ENCODE results near the gene LAMTOR4.
A peak's percentile ranks its signal among the peaks of the same experiment; 100 is the strongest.
"Not testable (repeated sequence)": the region's sequence is repeated elsewhere in the genome, so short reads cannot be mapped to it uniquely, and the experiment has no call there.

LAMTOR4 gene

GRCh38 chr7:100171087-100171681, 22.5 kb downstream of the LAMTOR4 start:
- H3K27ac Mint-ChIP-seq = peak overlapping the region; percentile 90
- H3K4me3 Mint-ChIP-seq = peak overlapping the region; percentile 85
- peaks cover 67% of the 10 kb centered on the region for H3K4me1 Mint-ChIP-seq
- no peaks in the 10 kb centered on the region for H3K36me3 Mint-ChIP-seq
- no peaks in the 10 kb centered on the region for H3K9me3 Mint-ChIP-seq
- no peaks in the 10 kb centered on the region for H3K27me3 Mint-ChIP-seq

- Mint-ChIP-seq H3K4me3 (peak overlapping the region; percentile 79), H3K4me1 (peaks cover 67% of the 10 kb centered on the region), H3K36me3 (no peaks in the 10 kb centered on the region), H3K9me3 (no peaks in the 10 kb centered on the region), H3K27ac (peak overlapping the region; percentile 51), H3K27me3 (no peaks in the 10 kb centered on the region)
These were observed 23.1 kb downstream of the LAMTOR4 start for GRCh38 chr7:100171840-100172239.

- Mint-ChIP-seq H3K36me3 (no peaks in the 10 kb centered on the region), H3K9me3 (no peaks in the 10 kb centered on the region), H3K4me1 (peaks cover 52% of the 10 kb centered on the region), H3K4me3 (no peak overlapping the region), H3K27ac (peak overlapping the region; percentile 4), H3K27me3 (no peaks in the 10 kb centered on the region)
These were observed 25.2 kb downstream of the LAMTOR4 start for GRCh38 chr7:100173806-100174495.

- no peak overlapping the region for H3K27ac Mint-ChIP-seq
- H3K9me3 Mint-ChIP-seq = no peaks in the 10 kb centered on the region
- H3K36me3 Mint-ChIP-seq = no peaks in the 10 kb centered on the region
- no peaks in the 10 kb centered on the region for H3K27me3 Mint-ChIP-seq
- peaks cover 45% of the 10 kb centered on the region for H3K4me1 Mint-ChIP-seq
- no peak overlapping the region for H3K4me3 Mint-ChIP-seq
These were observed 25.9 kb downstream of the LAMTOR4 start for GRCh38 chr7:100174582-100174981.

GRCh38 chr7:100175296-100175935, 26.7 kb downstream of the LAMTOR4 start:
- Mint-ChIP-seq H3K27ac (no peak overlapping the region), H3K36me3 (no peaks in the 10 kb centered on the region), H3K9me3 (no peaks in the 10 kb centered on the region), H3K4me1 (peaks cover 40% of the 10 kb centered on the region), H3K27me3 (no peaks in the 10 kb centered on the region), H3K4me3 (peak overlapping the region; percentile 6)

- no peaks in the 10 kb centered on the region for H3K27me3 Mint-ChIP-seq
- H3K27ac Mint-ChIP-seq = peak overlapping the region; percentile 62
- H3K4me1 Mint-ChIP-seq = peaks cover 43% of the 10 kb centered on the region
These were observed 27.7 kb downstream of the LAMTOR4 start for GRCh38 chr7:100176096-100177044.

GRCh38 chr7:100177045-100178001, 28.6 kb downstream of the LAMTOR4 start, which contains the start of the genes GPC2 and STAG3:
TSS of gene GPC2 (minus strand) at chr7:100177381. CDS start at chr7:100177199, 182 bp downstream.
TSS of gene STAG3 (plus strand) at chr7:100177918. CDS start at chr7:100180557, 2,639 bp downstream.
- peaks cover 49% of the 10 kb centered on the region for H3K4me1 Mint-ChIP-seq
- no peaks in the 10 kb centered on the region for H3K9me3 Mint-ChIP-seq

More at GRCh38 chr7:100176096-100177044, 27.7 kb downstream of the LAMTOR4 start:
- Mint-ChIP-seq H3K9me3 (no peaks in the 10 kb centered on the region), H3K4me3 (peak overlapping the region; percentile 79), H3K36me3 (no peaks in the 10 kb centered on the region)

GRCh38 chr7:100180084-100180483, 31.4 kb downstream of the LAMTOR4 start:
- Mint-ChIP-seq H3K4me3 (peak overlapping the region; percentile 37), H3K27ac (peak overlapping the region; percentile 73), H3K4me1 (peaks cover 57% of the 10 kb centered on the region)
- H3K27me3 Mint-ChIP-seq, H3K36me3 Mint-ChIP-seq, H3K9me3 Mint-ChIP-seq: not testable (repeated sequence)

More at GRCh38 chr7:100177045-100178001, 28.6 kb downstream of the LAMTOR4 start, which contains the start of the genes GPC2 and STAG3:
- H3K27ac Mint-ChIP-seq = peak within 1 kb of the TSS; percentile 62
- no peaks in the 10 kb centered on the region for H3K27me3 Mint-ChIP-seq
- H3K36me3 Mint-ChIP-seq = no peaks in the 10 kb centered on the region
- peak within 1 kb of the TSS; percentile 79 for H3K4me3 Mint-ChIP-seq

- H3K4me3 Mint-ChIP-seq = peak overlapping the region; percentile 78
- H3K36me3 Mint-ChIP-seq, H3K9me3 Mint-ChIP-seq, H3K27me3 Mint-ChIP-seq: not testable (repeated sequence)
- peaks cover 38% of the 10 kb centered on the region for H3K4me1 Mint-ChIP-seq
- peak overlapping the region; percentile 24 for H3K27ac Mint-ChIP-seq
These were observed 33.9 kb downstream of the LAMTOR4 start for GRCh38 chr7:100182616-100183015.

- not testable (repeated sequence) for H3K27me3 Mint-ChIP-seq, H3K4me3 Mint-ChIP-seq, H3K9me3 Mint-ChIP-seq, H3K27ac Mint-ChIP-seq, H3K36me3 Mint-ChIP-seq
- H3K4me1 Mint-ChIP-seq = peaks cover 36% of the 10 kb centered on the region
These were observed 34.4 kb downstream of the LAMTOR4 start for GRCh38 chr7:100183090-100183489.

GRCh38 chr7:100185726-100186125, 37.0 kb downstream of the LAMTOR4 start:
- peaks cover 43% of the 10 kb centered on the region for H3K4me1 Mint-ChIP-seq
- no peaks in the 10 kb centered on the region for H3K9me3 Mint-ChIP-seq
- no peak overlapping the region for H3K4me3 Mint-ChIP-seq
- H3K36me3 Mint-ChIP-seq = no peaks in the 10 kb centered on the region
- no peak overlapping the region for H3K27ac Mint-ChIP-seq
- no peaks in the 10 kb centered on the region for H3K27me3 Mint-ChIP-seq

GRCh38 chr7:100189061-100189460, 40.3 kb downstream of the LAMTOR4 start:
- no peak overlapping the region for H3K27ac Mint-ChIP-seq
- H3K9me3 Mint-ChIP-seq = no peaks in the 10 kb centered on the region
- no peaks in the 10 kb centered on the region for H3K27me3 Mint-ChIP-seq
- no peaks in the 10 kb centered on the region for H3K36me3 Mint-ChIP-seq
- H3K4me3 Mint-ChIP-seq = no peak overlapping the region
- peaks cover 45% of the 10 kb centered on the region for H3K4me1 Mint-ChIP-seq

- H3K9me3 Mint-ChIP-seq = no peaks in the 10 kb centered on the region
- peaks cover 56% of the 10 kb centered on the region for H3K4me1 Mint-ChIP-seq
- no peaks in the 10 kb centered on the region for H3K27me3 Mint-ChIP-seq
- H3K27ac Mint-ChIP-seq = peak overlapping the region; percentile 80
- H3K4me3 Mint-ChIP-seq = no peak overlapping the region
- H3K36me3 Mint-ChIP-seq = no peaks in the 10 kb centered on the region
These were observed 41.5 kb downstream of the LAMTOR4 start for GRCh38 chr7:100190048-100190711.

GRCh38 chr7:100191775-100192174, 43.1 kb downstream of the LAMTOR4 start:
- no peaks in the 10 kb centered on the region for H3K9me3 Mint-ChIP-seq
- H3K27ac Mint-ChIP-seq = peak overlapping the region; percentile 81
- no peaks in the 10 kb centered on the region for H3K27me3 Mint-ChIP-seq
- peaks cover 62% of the 10 kb centered on the region for H3K4me1 Mint-ChIP-seq
- no peak overlapping the region for H3K4me3 Mint-ChIP-seq
- no peaks in the 10 kb centered on the region for H3K36me3 Mint-ChIP-seq
